HS-5 (cell line): ENCODE measurements around the gene PEBP1.
"Not testable (repeated sequence)": the region's sequence is repeated elsewhere in the genome, so short reads cannot be mapped to it uniquely, and the experiment has no call there.

Source experiments
- DNase-seq: peaks from one replicate; pipeline ENCODE4 v3.0.0-alpha.2; 2012; ENCODE audit warnings: low read depth

The PEBP1 gene

GRCh38 chr12:118135788-118136558 is at the start of gene PEBP1:
Gene PEBP1 (plus strand): TSS chr12:118136124. CDS start chr12:118136210, 86 bp downstream.
- DNase-seq = peak; percentile 45

GRCh38 chr12:118089782-118090181 is 46.1 kb upstream of the PEBP1 start:
- no peak for DNase-seq

- DNase-seq = no peak
Observed at GRCh38 chr12:118094039-118094438, 41.9 kb upstream of the PEBP1 start.

- no peak for DNase-seq
Observed at GRCh38 chr12:118098401-118098800, 37.5 kb upstream of the PEBP1 start.

- DNase-seq = no peak
Observed at GRCh38 chr12:118098911-118099671, 36.8 kb upstream of the PEBP1 start.

GRCh38 chr12:118101051-118101450 is 34.9 kb upstream of the PEBP1 start:
- DNase-seq = no peak

- DNase-seq = no peak
Observed at GRCh38 chr12:118102070-118102469, 33.9 kb upstream of the PEBP1 start.

- no peak for DNase-seq
Observed at GRCh38 chr12:118102609-118103008, 33.3 kb upstream of the PEBP1 start.

- no peak for DNase-seq
Observed at GRCh38 chr12:118103201-118103600, 32.7 kb upstream of the PEBP1 start.

- DNase-seq = no peak
Observed at GRCh38 chr12:118103601-118104382, 32.1 kb upstream of the PEBP1 start, which contains the start of gene VSIG10. Gene VSIG10 (minus strand): TSS chr12:118104011. CDS start chr12:118103671, 340 bp downstream.

- DNase-seq = no peak
Observed at GRCh38 chr12:118107011-118107410, 28.9 kb upstream of the PEBP1 start.

- no peak for DNase-seq
Observed at GRCh38 chr12:118107694-118108093, 28.2 kb upstream of the PEBP1 start.

- DNase-seq = no peak
Observed at GRCh38 chr12:118109088-118109487, 26.8 kb upstream of the PEBP1 start.

- DNase-seq = no peak
Observed at GRCh38 chr12:118119449-118119879, 16.5 kb upstream of the PEBP1 start.

- DNase-seq = no peak
Observed at GRCh38 chr12:118120579-118121363, 15.2 kb upstream of the PEBP1 start.

- no peak for DNase-seq
Observed at GRCh38 chr12:118122264-118122663, 13.7 kb upstream of the PEBP1 start.

- no peak for DNase-seq
Observed at GRCh38 chr12:118124333-118124874, 11.5 kb upstream of the PEBP1 start.

GRCh38 chr12:118125743-118126118 is 10.2 kb upstream of the PEBP1 start:
- DNase-seq = no peak

GRCh38 chr12:118126119-118126757 is 9.7 kb upstream of the PEBP1 start:
- no peak for DNase-seq

GRCh38 chr12:118127867-118128266 is 8.1 kb upstream of the PEBP1 start:
- no peak for DNase-seq

- DNase-seq = not testable (repeated sequence)
Observed at GRCh38 chr12:118129436-118129835, 6.5 kb upstream of the PEBP1 start.
